ENCODE results near the gene FHDC1.
A peak's percentile ranks its signal among the peaks of the same experiment; 100 is the strongest.

The FHDC1 gene

GRCh38 chr4:152983774-152984411 lies 47.8 kb downstream of the FHDC1 start:
- no peak for DNase-seq

DNA sequence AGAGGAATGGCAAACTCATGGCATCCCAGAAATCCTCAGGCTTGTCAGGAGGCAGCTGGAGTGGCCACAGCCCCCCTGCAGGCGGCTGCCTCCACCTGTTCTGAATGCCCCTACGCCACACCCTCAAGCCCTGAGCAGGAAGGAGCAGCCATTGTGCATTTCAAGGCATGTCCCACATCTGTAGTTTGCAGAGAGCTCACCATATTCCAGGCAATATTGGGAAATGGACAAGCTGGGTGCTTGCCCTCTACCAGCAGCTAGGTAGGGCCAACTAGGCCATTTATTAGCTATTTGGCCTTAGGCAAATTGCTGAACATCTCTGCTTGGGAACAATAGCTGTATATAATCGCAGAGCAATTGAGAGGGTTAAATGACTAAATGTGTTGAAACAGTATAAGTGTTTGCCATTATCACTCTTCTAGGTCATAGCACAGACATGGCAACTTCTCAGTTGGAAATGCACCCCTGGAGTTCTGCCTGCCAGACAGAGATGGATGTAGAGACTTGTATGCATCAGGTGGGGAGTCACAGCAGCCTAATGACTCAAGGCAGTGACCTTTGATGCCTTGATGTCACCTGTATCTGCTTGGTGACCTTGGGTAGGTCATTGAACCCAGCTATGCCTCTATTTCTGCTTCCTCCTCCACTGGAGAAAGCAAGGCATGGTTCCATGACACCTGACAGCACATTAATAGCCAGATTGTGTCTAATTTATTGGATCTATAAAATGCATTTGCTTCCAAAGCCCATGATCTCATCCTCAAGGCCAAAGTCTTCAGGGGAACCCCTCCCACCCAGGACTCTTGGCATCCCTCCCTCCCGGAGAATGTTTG lies 52.8 kb downstream of the FHDC1 start:
- no peak for DNase-seq

DNA sequence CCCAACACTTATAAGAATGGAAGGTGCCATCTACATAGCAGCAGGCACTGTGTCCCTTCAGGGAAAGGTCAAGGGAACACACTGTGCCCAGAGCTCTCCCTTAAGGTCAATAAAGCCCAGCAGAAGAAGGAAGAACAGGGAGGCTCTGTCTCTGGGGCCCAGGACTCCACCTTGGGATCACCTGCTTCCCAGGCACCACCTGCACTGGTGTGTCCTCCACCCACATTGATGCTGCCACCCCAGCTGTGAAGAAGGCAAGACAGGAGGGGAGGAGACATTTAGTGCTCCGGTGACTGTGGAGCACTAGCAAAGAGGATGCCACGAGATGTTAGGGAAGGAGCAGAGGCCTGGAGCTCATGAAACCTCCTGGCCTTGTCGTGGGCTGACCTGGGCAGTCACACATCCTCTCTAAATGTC lies 53.4 kb downstream of the FHDC1 start:
- no peak for DNase-seq

DNA sequence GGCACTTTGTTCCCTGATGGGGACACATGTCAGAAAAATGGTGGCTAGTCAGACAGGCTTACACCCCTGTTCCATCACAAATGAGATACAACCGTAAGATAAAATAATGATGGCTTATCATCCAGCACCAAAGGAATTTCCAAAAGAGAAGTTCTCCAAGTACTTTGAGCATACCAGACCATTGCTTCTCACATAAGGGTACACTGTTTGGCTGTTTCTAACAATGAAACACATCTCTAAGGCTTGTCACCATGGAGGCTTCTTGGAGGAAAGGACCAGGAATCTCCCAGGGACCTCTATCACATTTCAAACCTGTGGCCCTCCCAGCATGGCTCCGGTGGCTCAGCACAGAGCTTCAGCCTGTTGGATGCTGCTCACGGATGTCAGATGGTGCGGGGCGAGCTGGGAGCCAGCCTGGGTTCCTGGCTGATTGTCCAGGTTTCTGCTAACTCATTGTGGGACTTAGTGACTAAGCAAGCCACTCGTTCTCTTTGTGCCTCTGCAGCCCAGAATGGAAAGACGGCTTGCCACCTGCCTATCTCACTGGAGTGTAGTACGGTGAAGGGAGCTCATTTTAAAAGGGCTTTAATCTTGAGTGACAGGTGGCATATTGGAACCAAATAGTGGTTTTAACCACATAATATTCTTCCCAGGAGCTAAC lies 54.5 kb downstream of the FHDC1 start:
- peak; percentile 91 for DNase-seq

DNA sequence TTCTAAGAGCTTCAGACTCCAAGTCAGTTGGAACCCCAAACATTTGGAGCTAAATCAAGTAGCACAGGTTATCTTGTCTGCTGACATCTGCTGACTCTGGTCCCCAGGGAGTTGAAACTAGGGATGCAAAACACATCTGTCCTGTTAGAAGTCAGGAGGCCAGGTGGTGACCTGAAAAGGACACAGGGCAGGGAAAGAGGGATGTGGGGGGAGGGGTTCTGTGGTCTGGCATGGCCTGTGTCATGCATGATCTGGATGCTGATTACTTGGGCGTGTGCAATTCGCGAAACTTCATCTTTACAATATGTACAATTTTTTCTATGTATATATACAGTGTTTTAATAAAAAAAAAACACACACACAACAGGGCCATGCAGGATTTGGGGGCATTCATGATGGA lies 55.3 kb downstream of the FHDC1 start:
- peak; percentile 58 for DNase-seq

GRCh38 chr4:152992027-152992426 lies 55.9 kb downstream of the FHDC1 start:
- DNase-seq: no peak

DNA sequence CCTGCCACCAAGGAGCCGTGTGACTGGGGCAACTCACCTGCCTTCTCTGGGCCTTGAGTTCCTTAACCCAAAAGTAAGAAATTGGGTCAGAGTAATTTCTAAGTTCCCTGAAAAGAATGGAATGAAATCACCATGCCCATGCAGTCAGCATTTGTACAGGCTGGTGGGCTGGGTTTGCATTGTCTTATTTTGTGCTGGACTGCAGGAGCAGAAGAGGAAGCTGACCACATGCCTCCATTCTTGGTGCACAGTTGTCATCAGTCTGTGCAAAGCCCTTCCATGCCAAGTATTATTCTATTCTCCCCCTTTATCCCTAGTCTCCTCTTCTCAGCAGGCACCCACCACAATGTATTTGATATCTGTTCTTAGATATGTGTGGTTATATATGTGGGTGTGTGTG lies 56.3 kb downstream of the FHDC1 start:
- peak; percentile 41 for DNase-seq

DNA sequence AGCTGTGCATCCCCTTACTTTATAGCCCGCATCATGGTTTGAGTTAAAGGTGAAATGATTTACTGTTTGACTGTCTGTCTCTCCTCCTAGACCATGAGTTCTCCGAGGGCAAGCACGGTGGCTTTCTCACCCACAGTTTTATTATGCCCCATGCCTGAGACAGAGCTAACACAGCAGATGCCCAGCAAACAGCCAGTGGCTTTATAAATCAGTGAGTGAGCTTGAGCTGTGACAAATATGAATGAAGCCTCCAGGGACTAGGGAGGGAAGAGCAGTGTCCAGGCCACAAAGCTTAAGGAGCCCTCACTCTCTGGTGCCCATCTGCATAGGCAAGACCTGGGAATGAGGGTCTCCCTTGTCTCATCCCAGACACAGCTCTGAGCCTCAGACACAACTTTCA lies 57.9 kb downstream of the FHDC1 start:
- DNase-seq: no peak

GRCh38 chr4:152996111-152996571 lies 60.0 kb downstream of the FHDC1 start:
- no peak for DNase-seq

DNA sequence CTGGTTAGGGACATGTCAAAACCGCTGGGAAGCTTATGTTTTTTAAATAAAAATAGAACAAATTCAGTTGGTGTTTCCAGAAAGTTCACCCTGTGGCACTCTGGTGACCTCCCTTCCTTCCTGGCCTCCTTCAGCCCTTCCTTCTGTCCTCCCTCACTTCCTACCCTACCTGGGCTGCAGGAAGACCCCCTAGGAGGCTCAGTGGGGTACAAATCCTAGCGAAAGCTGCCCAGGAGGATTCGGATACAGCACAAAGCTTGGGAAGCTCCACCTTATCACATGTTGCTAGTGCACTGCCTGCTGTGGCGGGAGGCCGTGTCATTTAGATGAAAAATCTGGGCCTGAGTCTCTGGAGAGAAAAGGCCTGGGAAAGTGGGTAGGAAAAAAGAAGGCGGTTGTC lies 60.5 kb downstream of the FHDC1 start:
- no peak for DNase-seq

DNA sequence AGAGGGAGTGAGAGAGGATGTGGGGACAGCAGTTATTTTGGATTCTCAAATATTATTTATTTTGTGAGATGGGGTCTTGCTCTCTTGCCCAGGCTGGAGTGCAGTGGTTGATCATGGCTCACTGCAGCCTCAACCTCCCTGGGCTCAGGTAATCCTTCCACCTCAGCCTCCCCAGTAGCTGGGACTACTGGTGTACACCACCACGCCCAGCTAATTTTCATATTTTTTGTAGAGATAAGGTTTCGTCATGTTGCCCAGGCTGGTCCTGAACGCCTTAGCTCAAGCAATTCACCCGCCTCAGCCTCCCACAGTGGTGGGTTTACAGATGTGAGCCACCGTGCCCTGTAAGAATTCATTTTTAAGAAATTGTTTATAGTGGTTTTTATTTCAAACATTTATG lies 61.2 kb downstream of the FHDC1 start:
- DNase-seq: peak; percentile 54

DNA sequence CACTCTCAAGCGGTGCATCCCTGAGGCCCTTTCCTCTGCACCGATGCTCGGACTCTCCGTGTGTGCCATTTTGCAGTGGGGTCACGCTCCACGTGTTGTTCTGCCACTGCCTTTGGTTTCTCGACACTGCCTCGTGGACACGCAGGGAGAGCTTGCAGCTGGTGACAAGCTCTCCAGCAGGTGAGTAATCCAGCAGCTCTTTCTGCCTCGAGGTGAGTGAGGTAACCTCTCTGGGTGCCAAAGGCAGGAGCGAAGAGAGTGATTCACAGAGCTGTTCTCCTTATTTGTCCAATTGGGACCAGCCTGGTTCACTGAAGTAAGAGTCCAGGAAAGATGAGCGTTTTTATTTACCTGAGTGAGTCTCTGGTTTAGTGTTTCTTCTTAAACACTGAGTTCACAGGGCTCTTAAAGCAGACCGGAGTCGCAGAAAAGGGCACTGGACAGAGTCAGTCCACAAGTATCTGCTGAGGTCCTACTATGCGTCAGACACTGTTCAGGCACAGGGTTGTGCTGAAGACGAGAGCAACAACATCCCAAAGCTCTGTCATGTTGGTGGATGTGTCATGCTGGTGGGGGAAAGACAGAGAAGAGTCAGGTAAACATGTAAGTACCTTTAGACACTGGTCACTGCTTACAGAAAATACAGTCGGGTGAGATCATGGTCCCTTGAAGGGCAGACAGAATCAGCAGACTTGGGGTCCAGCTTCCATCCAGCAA lies 61.8 kb downstream of the FHDC1 start:
- no peak for DNase-seq

DNA sequence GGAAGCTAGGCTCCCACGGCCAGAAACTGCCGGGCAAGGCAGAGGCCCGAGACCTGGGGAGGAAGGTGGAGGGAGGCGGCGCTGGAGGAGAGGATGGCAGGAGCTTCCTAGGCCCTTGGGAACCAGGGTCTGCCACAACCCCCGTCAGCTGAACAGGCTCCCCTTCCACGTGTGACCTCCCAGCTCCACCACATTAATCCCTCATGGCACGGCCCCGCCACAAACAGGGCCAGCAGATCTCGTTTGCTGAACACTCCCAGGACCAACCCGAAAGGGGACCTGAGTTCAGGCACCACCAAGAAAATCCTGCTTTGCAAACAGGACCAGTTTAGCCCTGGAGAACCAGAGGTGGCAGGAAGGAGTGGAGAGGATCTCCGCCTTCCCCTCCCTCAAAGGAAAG lies 62.7 kb downstream of the FHDC1 start:
- DNase-seq: no peak

- DNase-seq: no peak
These were observed 63.4 kb downstream of the FHDC1 start for GRCh38 chr4:152999346-153000075.

DNA sequence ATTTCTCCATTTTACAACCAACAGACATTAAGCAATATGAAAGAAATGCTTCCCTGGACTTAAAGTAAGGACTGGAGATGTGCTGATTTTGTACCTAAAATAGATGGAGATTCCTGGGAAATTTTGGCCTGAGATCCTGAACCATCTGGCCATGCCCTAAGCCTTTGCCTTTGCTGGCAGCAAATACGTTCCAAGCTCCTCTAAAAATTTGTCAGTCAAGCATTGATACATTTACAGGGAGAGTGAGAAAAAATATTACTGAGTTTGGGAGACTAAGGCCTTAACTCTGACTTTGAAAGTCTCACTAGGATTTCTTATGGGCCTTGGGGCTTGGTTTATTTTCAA lies 63.9 kb downstream of the FHDC1 start:
- DNase-seq: no peak

GRCh38 chr4:153001626-153002025 lies 65.5 kb downstream of the FHDC1 start:
- DNase-seq: no peak

GRCh38 chr4:153002110-153002509 lies 66.0 kb downstream of the FHDC1 start:
- DNase-seq: no peak

DNA sequence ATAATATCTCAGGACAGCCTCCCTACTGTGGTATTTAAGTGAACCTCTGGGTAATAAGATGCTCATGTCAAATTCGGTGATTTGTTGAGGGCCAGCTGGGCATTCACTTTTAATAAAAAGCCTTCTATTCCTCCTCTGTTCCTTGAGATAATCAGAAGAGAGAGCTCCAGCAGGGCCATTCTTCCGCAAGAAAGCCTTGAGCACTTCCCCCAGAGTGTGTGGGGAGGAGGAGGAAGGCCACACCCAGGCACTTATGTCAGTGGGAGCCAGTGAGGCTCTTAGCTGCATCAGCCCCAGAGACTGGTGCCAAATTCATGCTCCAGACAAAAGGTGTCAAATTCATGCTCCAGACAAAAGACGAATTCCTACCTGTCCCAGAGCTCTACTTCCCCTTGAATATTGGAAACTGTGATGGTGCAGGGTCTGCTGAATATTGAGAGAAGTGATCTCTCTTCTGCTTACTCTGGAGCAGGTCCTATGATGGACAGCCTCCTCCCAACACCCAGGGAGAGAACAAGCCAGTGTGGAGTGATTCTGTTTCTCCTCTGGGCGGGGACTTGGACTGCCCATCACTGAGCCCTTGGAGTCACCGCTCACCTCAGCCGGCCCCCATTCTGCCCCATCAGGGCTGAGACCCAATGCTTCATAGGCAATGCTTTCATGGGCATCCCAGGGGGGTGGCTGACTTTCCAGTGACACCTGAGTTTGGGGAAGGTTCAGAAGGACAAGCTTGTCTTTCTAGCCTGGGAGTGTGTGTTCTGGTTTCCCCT lies 68.1 kb downstream of the FHDC1 start:
- peak; percentile 48 for DNase-seq

- DNase-seq: peak; percentile 57
These were observed 69.8 kb downstream of the FHDC1 start for GRCh38 chr4:153005899-153006381.

GRCh38 chr4:153008578-153009199 lies 72.6 kb downstream of the FHDC1 start:
- no peak for DNase-seq

DNA sequence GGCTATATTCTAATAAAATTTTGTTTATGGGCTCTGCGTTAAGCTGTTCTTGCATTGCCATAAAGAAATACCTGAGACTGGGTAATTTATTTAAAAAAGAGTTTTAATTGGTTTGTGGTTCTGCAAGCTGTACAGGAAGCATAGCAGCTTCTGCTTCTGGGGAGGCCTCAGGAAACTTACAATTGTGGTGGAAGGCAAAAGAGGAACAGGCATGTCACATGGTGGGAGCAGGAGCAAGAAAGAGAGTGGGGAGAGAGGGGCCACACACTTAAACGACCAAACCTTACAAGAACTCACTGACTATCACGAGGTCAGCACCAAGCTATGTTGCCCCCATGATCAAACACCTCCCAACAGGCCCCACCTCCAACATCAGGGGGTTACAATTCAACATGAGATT lies 74.0 kb downstream of the FHDC1 start:
- DNase-seq: no peak

Data from hematopoietic multipotent progenitor cell treated with erythropoietin and hydrocortisone succinate and interleukin-3 and kit ligand, for 6 days (in vitro differentiated cells).